Measurements from ENCODE around the gene NEURL4. TPM values are rescaled to one million over a fixed set of nuclear protein-coding genes. Genes with fewer than 3 reads are reported as not detected.

Gene NEURL4
- total and polyA plus RNA-seq, 9 donors, result 13.3 to 21.7 (median 18.8) TPM

DNA sequence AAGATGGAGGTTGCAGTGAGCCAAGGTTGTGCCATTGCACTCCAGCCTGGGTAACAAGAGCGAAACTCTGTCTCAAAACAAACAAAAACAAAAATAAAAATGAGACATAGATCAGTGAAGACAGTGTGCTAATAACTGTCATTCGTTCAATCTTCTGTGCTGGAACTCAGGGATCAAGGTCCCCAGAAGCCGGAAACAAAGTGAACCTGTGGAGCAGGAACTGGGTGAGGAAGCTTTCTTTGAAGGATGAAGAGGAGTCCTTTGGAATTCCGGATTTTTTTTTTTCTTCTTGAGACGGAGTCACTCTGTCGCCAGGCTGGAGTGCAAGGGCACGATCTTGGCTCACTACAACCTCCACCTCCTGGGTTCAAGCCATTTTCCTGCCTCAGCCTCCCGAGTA lies 49.7 kb downstream of the NEURL4 start:
- no peaks in the 10 kb centered on the region for H3K9me3 ChIP-seq (replicated peaks; ENCODE audit: control insufficient read depth, low read depth, low read length)
- H3K4me1 ChIP-seq (ENCODE audit: control insufficient read depth, insufficient read depth, low read length), result peaks cover 28% of the 10 kb centered on the region
- H3K4me3 ChIP-seq (ENCODE audit: low read length), result no peak overlapping the region
- WGBS (ENCODE audit: insufficient coverage), result 91% methylated on average over 4 of the region's 8 CpGs
- no peak for DNase-seq
- H3K36me3 ChIP-seq (ENCODE audit: control insufficient read depth, insufficient read depth, low read length), result peaks cover 11% of the 10 kb centered on the region
- peaks cover 36% of the 10 kb centered on the region for H3K27me3 ChIP-seq (ENCODE audit: control insufficient read depth, insufficient read depth, low read length)
- no peak overlapping the region for H3K27ac ChIP-seq (ENCODE audit: low read length)

DNA sequence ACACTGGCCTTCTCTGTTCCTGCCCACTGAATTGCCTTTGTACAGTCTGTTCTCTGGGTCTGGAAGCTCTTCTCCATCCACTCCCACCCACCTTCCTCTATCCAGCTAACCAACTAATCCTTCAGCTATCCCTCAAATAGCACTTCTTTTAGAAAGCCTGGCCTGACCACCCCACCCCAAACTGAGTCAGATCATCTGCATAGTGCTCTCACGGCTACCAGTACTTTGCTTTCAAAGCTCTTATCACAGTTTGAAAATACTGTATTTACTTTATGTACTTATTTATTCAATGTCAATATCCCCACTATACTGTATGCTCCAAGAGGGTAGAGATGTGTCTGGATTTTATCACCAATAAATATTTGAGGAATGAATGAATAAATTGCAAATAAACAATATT lies 62.4 kb downstream of the NEURL4 start:
- Histone ChIP-seq H3K27ac (ENCODE audit: low read length) (no peak overlapping the region), H3K36me3 (ENCODE audit: control insufficient read depth, insufficient read depth, low read length) (no peaks in the 10 kb centered on the region), H3K9me3 (replicated peaks; ENCODE audit: control insufficient read depth, low read depth, low read length) (no peaks in the 10 kb centered on the region), H3K27me3 (ENCODE audit: control insufficient read depth, insufficient read depth, low read length) (peaks cover 47% of the 10 kb centered on the region), H3K4me3 (ENCODE audit: low read length) (no peak overlapping the region), H3K4me1 (ENCODE audit: control insufficient read depth, insufficient read depth, low read length) (peaks cover 13% of the 10 kb centered on the region)
- DNase-seq, result no peak
- WGBS (ENCODE audit: insufficient coverage), result no CpG with 5 or more reads among the region's 1 CpG

Other genes starting within 250 kb of the NEURL4 start
Only the 30 nearest of the 34 such genes appear.
- gene ASGR2, start 214.5 kb downstream of the NEURL4 start, total RNA-seq, result 0.04 TPM
- gene ASGR2, start 214.5 kb downstream of the NEURL4 start, polyA plus RNA-seq (ENCODE audit: insufficient read depth in 1 of 8, insufficient read length in 8 of 8, low replicate concordance in 1 of 8), result 1 to 10 TPM in 1 of 8 donors, under 1 TPM in 7; 0.30 to 1.1 (median 0.44) TPM
- 1.5 TPM for gene ASGR1, start 150.0 kb downstream of the NEURL4 start, total RNA-seq
- 1 to 10 TPM; 1.5 to 3.4 (median 2.3) TPM for gene ASGR1, start 150.0 kb downstream of the NEURL4 start, polyA plus RNA-seq (ENCODE audit: insufficient read depth in 1 of 8, insufficient read length in 8 of 8, low replicate concordance in 1 of 8)
- 12.7 TPM for gene DLG4, start 109.5 kb downstream of the NEURL4 start, total RNA-seq
- gene DLG4, start 109.5 kb downstream of the NEURL4 start, polyA plus RNA-seq (ENCODE audit: insufficient read depth in 1 of 8, insufficient read length in 8 of 8, low replicate concordance in 1 of 8), result 10 to 100 TPM; 16.7 to 33.9 (median 22.9) TPM
- 276 TPM for gene ACADVL, start 109.4 kb downstream of the NEURL4 start, total RNA-seq
- gene ACADVL, start 109.4 kb downstream of the NEURL4 start, polyA plus RNA-seq (ENCODE audit: insufficient read depth in 1 of 8, insufficient read length in 8 of 8, low replicate concordance in 1 of 8), result 100 to 1,000 TPM; 251 to 312 (median 283) TPM
- gene DVL2, start 94.8 kb downstream of the NEURL4 start, total RNA-seq, result 34.1 TPM
- gene DVL2, start 94.8 kb downstream of the NEURL4 start, polyA plus RNA-seq (ENCODE audit: insufficient read depth in 1 of 8, insufficient read length in 8 of 8, low replicate concordance in 1 of 8), result 10 to 100 TPM; 31.2 to 43.3 (median 40.0) TPM
- gene PHF23, start 89.9 kb downstream of the NEURL4 start, total RNA-seq, result 29.1 TPM
- gene PHF23, start 89.9 kb downstream of the NEURL4 start, polyA plus RNA-seq (ENCODE audit: insufficient read depth in 1 of 8, insufficient read length in 8 of 8, low replicate concordance in 1 of 8), result 10 to 100 TPM; 32.8 to 47.8 (median 40.0) TPM
- 324 TPM for gene GABARAP, start 86.9 kb downstream of the NEURL4 start, total RNA-seq
- 100 to 1,000 TPM; 308 to 363 (median 333) TPM for gene GABARAP, start 86.9 kb downstream of the NEURL4 start, polyA plus RNA-seq (ENCODE audit: insufficient read depth in 1 of 8, insufficient read length in 8 of 8, low replicate concordance in 1 of 8)
- gene CTDNEP1, start 77.6 kb downstream of the NEURL4 start, total RNA-seq, result 43.4 TPM
- gene CTDNEP1, start 77.6 kb downstream of the NEURL4 start, polyA plus RNA-seq (ENCODE audit: insufficient read depth in 1 of 8, insufficient read length in 8 of 8, low replicate concordance in 1 of 8), result 100 to 1,000 TPM; 152 to 181 (median 165) TPM
- 45.4 TPM for gene ELP5, start 77.1 kb downstream of the NEURL4 start, total RNA-seq
- 10 to 100 TPM; 36.7 to 64.6 (median 39.6) TPM for gene ELP5, start 77.1 kb downstream of the NEURL4 start, polyA plus RNA-seq (ENCODE audit: insufficient read depth in 1 of 8, insufficient read length in 8 of 8, low replicate concordance in 1 of 8)
- gene CLDN7, start 66.9 kb downstream of the NEURL4 start, total RNA-seq, result 0.71 TPM
- 1 to 10 TPM in 7 of 8 donors, under 1 TPM in 1; 0.28 to 8.8 (median 2.0) TPM for gene CLDN7, start 66.9 kb downstream of the NEURL4 start, polyA plus RNA-seq (ENCODE audit: insufficient read depth in 1 of 8, insufficient read length in 8 of 8, low replicate concordance in 1 of 8)
- 21.3 TPM for gene SLC2A4, start 47.6 kb downstream of the NEURL4 start, total RNA-seq
- gene SLC2A4, start 47.6 kb downstream of the NEURL4 start, polyA plus RNA-seq (ENCODE audit: insufficient read depth in 1 of 8, insufficient read length in 8 of 8, low replicate concordance in 1 of 8), result 10 to 100 TPM in 6 of 8 donors, 1 to 10 TPM in 2; 7.1 to 35.3 (median 24.5) TPM
- 0.58 TPM for gene YBX2, start 34.7 kb downstream of the NEURL4 start, total RNA-seq
- gene YBX2, start 34.7 kb downstream of the NEURL4 start, polyA plus RNA-seq (ENCODE audit: insufficient read depth in 1 of 8, insufficient read length in 8 of 8, low replicate concordance in 1 of 8), result 1 to 10 TPM in 6 of 8 donors, under 1 TPM in 2; 0.36 to 2.7 (median 1.4) TPM
- 175 TPM for gene EIF5A, start 21.7 kb downstream of the NEURL4 start, total RNA-seq
- gene EIF5A, start 21.7 kb downstream of the NEURL4 start, polyA plus RNA-seq (ENCODE audit: insufficient read depth in 1 of 8, insufficient read length in 8 of 8, low replicate concordance in 1 of 8), result 100 to 1,000 TPM; 266 to 372 (median 330) TPM
- gene GPS2, start 14.0 kb downstream of the NEURL4 start, total RNA-seq, result 34.7 TPM
- gene GPS2, start 14.0 kb downstream of the NEURL4 start, polyA plus RNA-seq (ENCODE audit: insufficient read depth in 1 of 8, insufficient read length in 8 of 8, low replicate concordance in 1 of 8), result 10 to 100 TPM; 57.5 to 65.9 (median 59.8) TPM
- 12.1 TPM for gene ACAP1, start 7.2 kb upstream of the NEURL4 start, total RNA-seq
- gene ACAP1, start 7.2 kb upstream of the NEURL4 start, polyA plus RNA-seq (ENCODE audit: insufficient read depth in 1 of 8, insufficient read length in 8 of 8, low replicate concordance in 1 of 8), result 10 to 100 TPM in 2 of 8 donors, 1 to 10 TPM in 6; 4.7 to 10.2 (median 7.2) TPM
- gene KCTD11, start 22.8 kb upstream of the NEURL4 start, total RNA-seq, result 4.7 TPM
- gene KCTD11, start 22.8 kb upstream of the NEURL4 start, polyA plus RNA-seq (ENCODE audit: insufficient read depth in 1 of 8, insufficient read length in 8 of 8, low replicate concordance in 1 of 8), result 10 to 100 TPM in 1 of 8 donors, 1 to 10 TPM in 7; 6.8 to 10.5 (median 7.9) TPM
- not detected for gene TMEM95, start 25.8 kb upstream of the NEURL4 start, total RNA-seq
- gene TMEM95, start 25.8 kb upstream of the NEURL4 start, polyA plus RNA-seq (ENCODE audit: insufficient read depth in 1 of 8, insufficient read length in 8 of 8, low replicate concordance in 1 of 8), result not detected
- 0.31 TPM for gene TNK1, start 51.8 kb upstream of the NEURL4 start, total RNA-seq
- gene TNK1, start 51.8 kb upstream of the NEURL4 start, polyA plus RNA-seq (ENCODE audit: insufficient read depth in 1 of 8, insufficient read length in 8 of 8, low replicate concordance in 1 of 8), result 1 to 10 TPM in 2 of 8 donors, under 1 TPM in 6; 0.23 to 1.3 (median 0.70) TPM
- gene PLSCR3, start 65.2 kb upstream of the NEURL4 start, total RNA-seq, result 14.2 TPM
- gene PLSCR3, start 65.2 kb upstream of the NEURL4 start, polyA plus RNA-seq (ENCODE audit: insufficient read depth in 1 of 8, insufficient read length in 8 of 8, low replicate concordance in 1 of 8), result 10 to 100 TPM; 24.2 to 38.9 (median 30.0) TPM
- 100 TPM for gene TMEM256, start 74.8 kb upstream of the NEURL4 start, total RNA-seq
- 10 to 100 TPM; 45.4 to 70.0 (median 57.7) TPM for gene TMEM256, start 74.8 kb upstream of the NEURL4 start, polyA plus RNA-seq (ENCODE audit: insufficient read depth in 1 of 8, insufficient read length in 8 of 8, low replicate concordance in 1 of 8)
- 7.7 TPM for gene NLGN2, start 78.5 kb upstream of the NEURL4 start, total RNA-seq
- gene NLGN2, start 78.5 kb upstream of the NEURL4 start, polyA plus RNA-seq (ENCODE audit: insufficient read depth in 1 of 8, insufficient read length in 8 of 8, low replicate concordance in 1 of 8), result 10 to 100 TPM; 20.6 to 36.2 (median 27.0) TPM
- gene SPEM1, start 91.0 kb upstream of the NEURL4 start, total RNA-seq, result not detected
- gene SPEM1, start 91.0 kb upstream of the NEURL4 start, polyA plus RNA-seq (ENCODE audit: insufficient read depth in 1 of 8, insufficient read length in 8 of 8, low replicate concordance in 1 of 8), result not detected
- not detected for gene SPEM2, start 96.3 kb upstream of the NEURL4 start, total RNA-seq
- not detected for gene SPEM2, start 96.3 kb upstream of the NEURL4 start, polyA plus RNA-seq (ENCODE audit: insufficient read depth in 1 of 8, insufficient read length in 8 of 8, low replicate concordance in 1 of 8)
- not detected for gene SPEM3, start 99.5 kb upstream of the NEURL4 start, total RNA-seq
- gene SPEM3, start 99.5 kb upstream of the NEURL4 start, polyA plus RNA-seq (ENCODE audit: insufficient read depth in 1 of 8, insufficient read length in 8 of 8, low replicate concordance in 1 of 8), result under 1 TPM in 1 of 8 donors, not detected in 7; 0.26 TPM
- 0.93 TPM for gene TMEM102, start 106.1 kb upstream of the NEURL4 start, total RNA-seq
- gene TMEM102, start 106.1 kb upstream of the NEURL4 start, polyA plus RNA-seq (ENCODE audit: insufficient read depth in 1 of 8, insufficient read length in 8 of 8, low replicate concordance in 1 of 8), result 1 to 10 TPM in 4 of 8 donors, under 1 TPM in 4; 0.72 to 1.7 (median 0.95) TPM
- gene FGF11, start 110.2 kb upstream of the NEURL4 start, total RNA-seq, result 1.6 TPM
- gene FGF11, start 110.2 kb upstream of the NEURL4 start, polyA plus RNA-seq (ENCODE audit: insufficient read depth in 1 of 8, insufficient read length in 8 of 8, low replicate concordance in 1 of 8), result 1 to 10 TPM; 1.0 to 4.8 (median 2.1) TPM
- 52.8 TPM for gene CHRNB1, start 115.7 kb upstream of the NEURL4 start, total RNA-seq
- 10 to 100 TPM; 58.0 to 80.8 (median 70.9) TPM for gene CHRNB1, start 115.7 kb upstream of the NEURL4 start, polyA plus RNA-seq (ENCODE audit: insufficient read depth in 1 of 8, insufficient read length in 8 of 8, low replicate concordance in 1 of 8)
- gene ZBTB4, start 150.3 kb upstream of the NEURL4 start, total RNA-seq, result 14.1 TPM
- 10 to 100 TPM; 20.1 to 31.6 (median 24.5) TPM for gene ZBTB4, start 150.3 kb upstream of the NEURL4 start, polyA plus RNA-seq (ENCODE audit: insufficient read depth in 1 of 8, insufficient read length in 8 of 8, low replicate concordance in 1 of 8)
- not detected for gene SLC35G6, start 152.1 kb upstream of the NEURL4 start, total RNA-seq
- under 1 TPM in 6 of 8 donors, not detected in 2; 0.09 to 0.27 (median 0.18) TPM for gene SLC35G6, start 152.1 kb upstream of the NEURL4 start, polyA plus RNA-seq (ENCODE audit: insufficient read depth in 1 of 8, insufficient read length in 8 of 8, low replicate concordance in 1 of 8)
- gene POLR2A, start 155.0 kb upstream of the NEURL4 start, total RNA-seq, result 30.9 TPM
- 10 to 100 TPM; 42.0 to 81.0 (median 60.8) TPM for gene POLR2A, start 155.0 kb upstream of the NEURL4 start, polyA plus RNA-seq (ENCODE audit: insufficient read depth in 1 of 8, insufficient read length in 8 of 8, low replicate concordance in 1 of 8)